SK-N-SH treated with all-trans-retinoic acid at 6 μM for 48 hours (cell line): ENCODE results near the gene STUM.

Source experiments
- ATAC-seq: fragments of 200-7000 bp; cut with Tn5 transposase; 3 replicates; pipeline ENCODE4 v1.9.1; 2020; ENCODE audit warnings: mild to moderate bottlenecking, moderate library complexity
- BACH2 ChIP-seq: fragments of 250-450 bp; sonication (Bioruptor Pico); IDR thresholded peaks from 2 replicates; pipeline ENCODE4 v1.9.0; 2021; ENCODE audit warnings: mild to moderate bottlenecking, borderline replicate concordance
- CSDC2 ChIP-seq: fragments of 250-450 bp; sonication (Bioruptor Pico); IDR thresholded peaks from 2 replicates; pipeline ENCODE4 v1.5.0; 2020; ENCODE audit warnings: mild to moderate bottlenecking, moderate library complexity
- ESRRG ChIP-seq: fragments of 250-450 bp; sonication (Bioruptor Pico); IDR thresholded peaks from 2 replicates; pipeline ENCODE4 v1.6.1; 2021; ENCODE audit warnings: mild to moderate bottlenecking
- GLIS3 ChIP-seq: fragments of 250-450 bp; sonication (Bioruptor Pico); IDR thresholded peaks from 2 replicates; pipeline ENCODE4 v1.5.0; 2020; ENCODE audit warnings: mild to moderate bottlenecking, moderate library complexity
- ISL1 ChIP-seq: fragments of 250-450 bp; sonication (Bioruptor Pico); IDR thresholded peaks from 2 replicates; pipeline ENCODE4 v2.1.2; 2022; ENCODE audit warnings: mild to moderate bottlenecking, moderate library complexity
- OSR1 ChIP-seq: fragments of 250-450 bp; sonication (Bioruptor Pico); IDR thresholded peaks from 2 replicates; pipeline ENCODE4 v1.8.0; 2022; ENCODE audit warnings: moderate library complexity, mild to moderate bottlenecking, inconsistent platforms
- PATZ1 ChIP-seq: fragments of 250-450 bp; sonication (Bioruptor Pico); IDR thresholded peaks from 2 replicates; pipeline ENCODE4 v1.8.0; 2020; ENCODE audit warnings: mild to moderate bottlenecking, moderate library complexity, borderline replicate concordance
- POU6F1 ChIP-seq: fragments of 250-450 bp; sonication (Bioruptor Pico); IDR thresholded peaks from 2 replicates; pipeline ENCODE4 v1.8.0; 2021; ENCODE audit warnings: low read depth, mild to moderate bottlenecking, moderate library complexity, borderline replicate concordance
- PPARA ChIP-seq: fragments of 250-450 bp; sonication (Bioruptor Pico); IDR thresholded peaks from 2 replicates; pipeline ENCODE4 v1.5.0; 2020; ENCODE audit warnings: mild to moderate bottlenecking, borderline replicate concordance
- RARB ChIP-seq: fragments of 250-450 bp; sonication (Bioruptor Pico); IDR thresholded peaks from 2 replicates; pipeline ENCODE4 v1.8.0; 2021; ENCODE audit warnings: mild to moderate bottlenecking, moderate library complexity
- SNAI2 ChIP-seq: fragments of 250-450 bp; sonication (Bioruptor Pico); IDR thresholded peaks from 2 replicates; pipeline ENCODE4 v1.5.0; 2020; ENCODE audit warnings: mild to moderate bottlenecking, moderate library complexity
- TCF4 ChIP-seq: fragments of 250-450 bp; sonication (Bioruptor Pico); IDR thresholded peaks from 2 replicates; pipeline ENCODE4 v1.8.0; 2021; ENCODE audit warnings: mild to moderate bottlenecking, moderate library complexity, borderline replicate concordance
- TOX ChIP-seq: fragments of 250-450 bp; sonication (Bioruptor Pico); IDR thresholded peaks from 2 replicates; pipeline ENCODE4 v1.8.0; 2021; ENCODE audit warnings: mild to moderate bottlenecking, moderate library complexity, borderline replicate concordance
- ZC3H10 ChIP-seq: fragments of 250-450 bp; sonication (Bioruptor Pico); IDR thresholded peaks from 2 replicates; pipeline ENCODE4 v1.5.1; 2021; ENCODE audit warnings: mild to moderate bottlenecking, moderate library complexity
- ZFP3 ChIP-seq: fragments of 250-450 bp; sonication (Bioruptor Pico); IDR thresholded peaks from 2 replicates; pipeline ENCODE4 v1.5.0; 2020; ENCODE audit warnings: mild to moderate bottlenecking, moderate library complexity
- ZFP30 ChIP-seq: fragments of 450-650 bp; formaldehyde crosslinking; IDR thresholded peaks from 2 replicates; pipeline ENCODE4 v1.5.0; 2022; ENCODE audit warnings: mild to moderate bottlenecking, moderate library complexity
- ZNF565 ChIP-seq: fragments of 450-650 bp; formaldehyde crosslinking; conservative IDR thresholded peaks from 2 replicates; pipeline ENCODE4 v1.5.0; 2020; ENCODE audit warnings: low read depth, mild to moderate bottlenecking, moderate library complexity
- ZNF70 ChIP-seq: fragments of 450-650 bp; formaldehyde crosslinking; IDR thresholded peaks from 2 replicates; pipeline ENCODE4 v1.5.0; 2020; ENCODE audit warnings: mild to moderate bottlenecking, moderate library complexity
- ZNF8 ChIP-seq: fragments of 450-650 bp; formaldehyde crosslinking; IDR thresholded peaks from 2 replicates; pipeline ENCODE4 v1.5.0; 2020; ENCODE audit warnings: mild to moderate bottlenecking, moderate library complexity
- TF ChIP-seq, protein P1 (sequence below): fragments of 250-450 bp; sonication (Bioruptor Pico); IDR thresholded peaks from 2 replicates; pipeline ENCODE4 v1.5.1; 2020; ENCODE audit warnings: low read depth, mild to moderate bottlenecking, moderate library complexity
- TF ChIP-seq, protein P2 (sequence below): fragments of 250-450 bp; sonication (Bioruptor Pico); IDR thresholded peaks from 2 replicates; pipeline ENCODE4 v1.5.1; 2021; ENCODE audit warnings: mild to moderate bottlenecking, moderate library complexity

The STUM gene

DNA sequence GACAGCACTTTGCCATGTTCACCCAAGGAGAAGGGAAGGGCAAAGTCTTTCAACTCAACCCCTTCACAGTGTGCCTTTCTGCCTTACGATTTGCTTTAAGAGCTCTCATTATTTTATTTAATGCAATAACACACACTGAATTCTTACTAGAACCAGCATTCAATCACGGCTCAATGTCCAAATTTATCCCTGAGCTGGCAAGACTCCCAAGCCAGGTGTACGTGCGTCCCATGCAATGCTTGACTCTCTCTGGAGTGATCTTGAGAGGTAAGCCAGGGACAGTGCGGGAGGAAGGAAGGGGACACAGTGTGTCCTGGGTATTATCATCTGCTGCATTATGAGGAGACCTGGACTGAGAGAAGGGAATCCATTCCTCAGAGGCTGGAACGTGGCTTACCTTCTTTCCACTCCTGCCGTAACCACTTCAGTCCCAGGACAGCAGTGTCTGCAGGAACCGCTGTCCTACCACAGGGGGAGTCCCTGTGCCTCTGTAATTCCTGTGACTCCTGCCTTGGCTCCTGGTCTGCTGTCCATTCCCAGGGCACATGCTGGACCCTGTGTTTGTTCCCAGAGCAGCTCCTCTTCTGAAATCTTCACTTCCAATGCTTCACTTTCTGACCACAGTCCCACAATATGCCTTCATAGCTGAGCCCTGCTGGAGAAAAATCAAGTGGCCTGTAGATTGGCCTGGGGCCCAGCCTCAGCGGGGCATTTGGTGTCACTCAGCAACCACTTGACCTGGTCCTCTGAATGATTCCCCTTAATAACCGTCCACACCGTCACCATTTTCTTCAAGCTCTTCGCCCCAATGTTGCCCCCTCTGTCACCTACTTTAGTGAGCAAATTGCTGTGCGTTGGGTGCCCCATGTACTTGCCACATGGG, 28.6 kb upstream of the STUM start:
- ATAC-seq = no peak; the same call in 1 of the 3 replicates
- TF ChIP-seq ZNF70 (CRISPR knock-in tag) = no peak
- no peak for TF ChIP-seq CSDC2
- TF ChIP-seq SNAI2 (CRISPR knock-in tag) = no peak
- no peak for TF ChIP-seq RARB
- TF ChIP-seq TOX (CRISPR knock-in tag) = no peak
- no peak for TF ChIP-seq GLIS3 (CRISPR knock-in tag)
- TF ChIP-seq ZFP30 (CRISPR knock-in tag) = no peak
- TF ChIP-seq ZNF8 (CRISPR knock-in tag) = no peak
- TF ChIP-seq BACH2 (CRISPR knock-in tag) = no peak
- no peak for TF ChIP-seq PPARA (CRISPR knock-in tag)
- no peak for TF ChIP-seq ESRRG (CRISPR knock-in tag)
- TF ChIP-seq, protein P1, sequence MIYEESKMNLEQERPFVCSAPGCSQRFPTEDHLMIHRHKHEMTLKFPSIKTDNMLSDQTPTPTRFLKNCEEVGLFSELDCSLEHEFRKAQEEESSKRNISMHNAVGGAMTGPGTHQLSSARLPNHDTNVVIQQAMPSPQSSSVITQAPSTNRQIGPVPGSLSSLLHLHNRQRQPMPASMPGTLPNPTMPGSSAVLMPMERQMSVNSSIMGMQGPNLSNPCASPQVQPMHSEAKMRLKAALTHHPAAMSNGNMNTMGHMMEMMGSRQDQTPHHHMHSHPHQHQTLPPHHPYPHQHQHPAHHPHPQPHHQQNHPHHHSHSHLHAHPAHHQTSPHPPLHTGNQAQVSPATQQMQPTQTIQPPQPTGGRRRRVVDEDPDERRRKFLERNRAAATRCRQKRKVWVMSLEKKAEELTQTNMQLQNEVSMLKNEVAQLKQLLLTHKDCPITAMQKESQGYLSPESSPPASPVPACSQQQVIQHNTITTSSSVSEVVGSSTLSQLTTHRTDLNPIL (CRISPR knock-in tag) = no peak
- TF ChIP-seq ZFP3 (CRISPR knock-in tag) = no peak
- TF ChIP-seq TCF4 = no peak
- no peak for TF ChIP-seq ZNF565 (CRISPR knock-in tag)
- no peak for TF ChIP-seq OSR1 (CRISPR knock-in tag)
- TF ChIP-seq PATZ1 (CRISPR knock-in tag) = no peak
- no peak for TF ChIP-seq ZC3H10
- no peak for TF ChIP-seq ISL1
- TF ChIP-seq, protein P2, sequence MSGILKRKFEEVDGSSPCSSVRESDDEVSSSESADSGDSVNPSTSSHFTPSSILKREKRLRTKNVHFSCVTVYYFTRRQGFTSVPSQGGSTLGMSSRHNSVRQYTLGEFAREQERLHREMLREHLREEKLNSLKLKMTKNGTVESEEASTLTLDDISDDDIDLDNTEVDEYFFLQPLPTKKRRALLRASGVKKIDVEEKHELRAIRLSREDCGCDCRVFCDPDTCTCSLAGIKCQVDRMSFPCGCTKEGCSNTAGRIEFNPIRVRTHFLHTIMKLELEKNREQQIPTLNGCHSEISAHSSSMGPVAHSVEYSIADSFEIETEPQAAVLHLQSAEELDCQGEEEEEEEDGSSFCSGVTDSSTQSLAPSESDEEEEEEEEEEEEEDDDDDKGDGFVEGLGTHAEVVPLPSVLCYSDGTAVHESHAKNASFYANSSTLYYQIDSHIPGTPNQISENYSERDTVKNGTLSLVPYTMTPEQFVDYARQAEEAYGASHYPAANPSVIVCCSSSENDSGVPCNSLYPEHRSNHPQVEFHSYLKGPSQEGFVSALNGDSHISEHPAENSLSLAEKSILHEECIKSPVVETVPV = no peak

- TF ChIP-seq ZFP30 (CRISPR knock-in tag) (no peak), ZNF8 (CRISPR knock-in tag) (no peak), RARB (no peak), ZNF70 (CRISPR knock-in tag) (no peak), TCF4 (no peak), ISL1 (no peak), ZC3H10 (no peak), ZFP3 (CRISPR knock-in tag) (no peak), GLIS3 (CRISPR knock-in tag) (no peak), CSDC2 (no peak), POU6F1 (CRISPR knock-in tag) (no peak), PPARA (CRISPR knock-in tag) (no peak), ESRRG (CRISPR knock-in tag) (no peak), OSR1 (CRISPR knock-in tag) (no peak)
- TF ChIP-seq, protein P2 = no peak
Observed at GRCh38 chr1:226520640-226521355, 27.8 kb upstream of the STUM start.

More at GRCh38 chr1:226520640-226521355, 27.8 kb upstream of the STUM start:
- no peak for ATAC-seq
